Erythroblast (primary cell): Measurements from ENCODE around the gene TTC7B.

Experiments used
- DNase-seq, 2 experiments: peaks; one replicate each; lab custom pipeline; 2025; lab: John Stamatoyannopoulos, UW
- GATA1 ChIP-seq: IDR thresholded peaks from 2 replicates; pipeline ENCODE4 v1.6.1; 2011; ENCODE audit warnings: low read depth, mild to moderate bottlenecking, control low read depth, low read length, moderate library complexity
- POLR2A ChIP-seq: IDR thresholded peaks from 2 replicates; pipeline ENCODE4 v1.6.1; 2011; ENCODE audit warnings: mild to moderate bottlenecking, low read length

TTC7B gene

DNA sequence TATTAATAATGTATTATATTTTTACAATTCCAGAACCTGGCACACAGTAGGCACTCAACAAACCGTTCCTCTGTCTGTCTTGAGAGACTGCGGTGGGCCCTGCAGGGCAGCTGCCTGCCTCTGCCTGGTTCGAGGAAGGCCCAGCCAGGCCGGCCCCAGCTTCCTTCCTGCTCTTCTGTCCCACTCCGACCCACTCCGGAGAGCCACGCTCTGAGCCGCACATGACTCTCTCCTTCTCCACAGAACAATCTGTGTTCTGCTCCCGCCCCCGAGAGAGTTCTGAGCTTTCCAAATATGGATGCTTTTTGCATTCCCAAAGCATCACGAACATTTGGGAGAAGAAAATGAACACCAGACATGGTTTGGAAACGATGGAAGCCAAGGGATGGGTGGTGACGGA, 57.3 kb downstream of the TTC7B start:
- DNase-seq = peak; percentile 46 to 54
- no peak for TF ChIP-seq GATA1

DNA sequence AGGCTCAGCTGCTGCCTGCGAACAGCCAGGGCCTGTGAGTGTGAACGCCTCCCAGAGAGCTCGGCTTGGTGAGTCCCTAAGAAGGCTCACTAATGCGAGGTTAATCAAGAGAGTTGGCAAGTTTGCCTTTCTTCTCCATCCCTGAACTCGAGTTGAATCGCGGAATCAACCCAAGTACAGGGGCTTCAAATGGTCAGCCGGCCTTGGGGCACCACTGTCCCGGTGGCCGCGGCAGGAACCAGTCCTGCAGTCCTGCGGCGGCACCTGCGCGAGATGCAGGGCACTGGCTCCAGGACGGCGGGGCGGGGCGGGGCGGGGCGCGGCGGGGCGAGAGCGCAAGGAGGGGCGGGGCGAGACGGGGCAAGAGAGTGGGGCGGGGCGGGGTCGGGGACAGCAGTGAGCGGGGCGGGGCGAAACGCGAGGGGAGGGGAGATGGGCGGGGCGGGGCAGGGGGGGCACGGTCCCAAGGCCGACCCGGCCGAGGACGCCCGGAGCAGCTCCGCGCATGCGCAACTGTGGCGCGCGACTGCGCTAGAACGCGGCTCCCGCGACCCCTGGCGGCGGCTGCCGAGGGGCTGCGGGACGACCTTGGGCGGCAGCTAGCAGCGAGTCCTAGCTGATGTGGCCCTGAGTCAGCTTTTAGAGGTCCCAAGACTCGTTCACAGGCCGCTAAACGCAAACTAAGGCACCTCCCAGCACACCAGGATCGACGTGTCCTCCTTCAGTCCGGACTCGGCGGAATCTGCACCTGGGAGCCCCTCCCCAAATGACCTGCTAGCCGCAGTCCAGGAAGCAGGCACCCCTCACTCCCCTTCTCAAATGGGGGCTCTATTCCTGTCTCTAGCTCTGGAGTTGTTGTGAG, 58.0 kb downstream of the TTC7B start:
- DNase-seq = peak; percentile 94 to 97
- TF ChIP-seq GATA1 (no peak), POLR2A (peak; percentile 68)

DNA sequence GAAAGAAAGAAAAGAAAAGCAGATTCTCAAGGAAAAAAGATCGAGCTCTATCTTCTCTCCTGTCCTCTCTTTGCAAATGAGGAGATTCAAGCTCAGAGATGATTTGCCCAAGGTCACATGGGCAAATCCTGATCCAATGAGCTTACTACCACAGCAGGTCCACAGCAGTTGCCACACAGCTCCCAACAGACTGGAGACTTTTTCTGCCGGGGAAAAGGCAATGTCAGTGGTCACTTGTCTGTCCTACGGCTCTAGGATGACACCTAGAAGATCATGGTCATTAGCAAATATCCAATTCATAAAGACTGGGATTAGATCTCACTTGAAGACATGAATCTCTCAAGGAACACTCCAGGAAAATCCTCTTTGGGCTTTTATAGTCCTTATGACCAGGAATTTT, 58.8 kb downstream of the TTC7B start:
- peak in 1 of 2 experiments; percentile 18 for DNase-seq
- no peak for TF ChIP-seq POLR2A
- no peak for TF ChIP-seq GATA1

DNA sequence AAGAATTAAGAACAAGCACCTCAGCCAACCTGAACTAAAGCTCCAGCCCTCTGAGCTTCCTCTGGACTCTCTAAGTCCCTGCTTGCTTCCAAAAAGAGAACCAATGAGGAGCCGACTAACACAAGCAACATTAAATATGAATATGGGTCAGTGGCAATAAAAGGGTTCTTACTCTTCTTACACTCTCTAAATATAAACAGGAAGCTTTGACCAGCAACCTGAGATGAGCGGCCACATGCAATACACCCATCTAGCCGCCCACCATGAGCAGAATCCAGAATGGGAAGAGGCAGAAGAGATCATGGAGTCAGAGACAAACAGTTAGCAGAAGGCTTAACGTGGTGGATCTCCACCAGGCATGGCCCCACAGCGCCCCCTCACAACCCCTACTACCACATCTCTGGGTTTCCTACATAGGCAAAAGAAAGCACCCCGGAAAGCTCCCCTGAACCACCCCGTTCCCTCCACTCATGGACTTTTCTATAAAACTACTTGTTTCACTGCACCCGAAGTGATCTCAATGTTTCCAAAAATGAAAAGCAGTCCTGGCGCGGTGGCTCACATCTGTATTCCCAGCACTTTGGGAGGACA, 59.4 kb downstream of the TTC7B start:
- TF ChIP-seq POLR2A (no peak), GATA1 (no peak)
- peak; percentile 24 to 26 for DNase-seq

DNA sequence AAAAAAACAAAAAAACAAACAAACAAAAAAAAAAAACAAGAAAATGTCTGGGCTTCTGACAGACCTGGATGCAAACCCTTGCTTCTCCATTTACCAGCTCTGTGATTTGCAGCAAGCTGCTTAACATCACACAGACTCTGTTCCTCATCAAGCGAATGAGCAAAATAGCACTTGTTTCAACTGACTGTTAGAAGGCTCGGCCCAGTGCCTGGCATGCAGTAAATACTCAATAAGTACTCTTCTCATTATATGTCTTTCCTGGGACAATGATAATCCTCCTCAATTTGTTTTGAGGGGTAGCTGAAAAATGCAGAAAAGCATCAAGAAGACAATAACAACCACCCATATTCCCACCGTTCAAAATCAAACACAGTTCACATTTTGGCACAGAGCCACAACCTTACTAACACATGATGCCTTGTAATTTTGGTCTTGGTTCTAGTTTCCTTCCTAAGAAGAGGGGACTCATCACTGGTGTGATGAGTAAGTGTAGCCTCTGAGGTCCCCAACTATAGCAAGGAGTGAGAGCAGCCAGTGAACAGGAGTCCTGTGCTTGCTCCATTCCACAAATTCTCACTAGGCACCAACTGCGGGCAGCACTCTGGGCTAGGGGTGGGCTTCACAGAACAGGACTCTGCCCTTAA, 60.4 kb downstream of the TTC7B start:
- TF ChIP-seq GATA1 = no peak
- TF ChIP-seq POLR2A = no peak
- DNase-seq = no peak

DNA sequence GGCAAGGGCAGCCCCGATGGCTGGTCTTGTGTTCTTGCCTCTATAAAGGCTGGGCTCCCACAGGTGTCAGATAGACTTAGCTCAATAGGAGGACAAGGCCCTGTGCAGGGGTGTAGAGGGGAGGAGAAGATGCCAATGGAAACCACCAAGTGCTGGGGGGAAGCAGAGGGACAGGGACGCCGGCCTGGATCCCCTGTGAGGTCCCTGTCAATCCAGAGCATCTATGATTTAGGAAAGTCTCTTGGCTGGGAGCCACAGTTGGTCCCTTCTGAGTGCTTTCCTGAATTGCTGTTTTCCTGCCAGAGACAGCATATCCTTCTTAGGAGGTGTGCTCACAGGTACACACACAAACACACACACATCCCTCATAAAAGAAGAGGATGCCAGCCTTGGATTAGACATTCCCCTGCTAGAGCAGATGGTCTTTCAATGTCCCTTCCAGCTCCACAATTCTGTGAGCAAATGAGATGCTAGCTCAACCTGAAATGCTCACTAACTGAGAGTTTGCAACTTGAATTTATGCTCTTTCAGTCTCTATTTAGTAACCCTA, 62.7 kb downstream of the TTC7B start:
- no peak for TF ChIP-seq POLR2A
- TF ChIP-seq GATA1 = no peak

DNA sequence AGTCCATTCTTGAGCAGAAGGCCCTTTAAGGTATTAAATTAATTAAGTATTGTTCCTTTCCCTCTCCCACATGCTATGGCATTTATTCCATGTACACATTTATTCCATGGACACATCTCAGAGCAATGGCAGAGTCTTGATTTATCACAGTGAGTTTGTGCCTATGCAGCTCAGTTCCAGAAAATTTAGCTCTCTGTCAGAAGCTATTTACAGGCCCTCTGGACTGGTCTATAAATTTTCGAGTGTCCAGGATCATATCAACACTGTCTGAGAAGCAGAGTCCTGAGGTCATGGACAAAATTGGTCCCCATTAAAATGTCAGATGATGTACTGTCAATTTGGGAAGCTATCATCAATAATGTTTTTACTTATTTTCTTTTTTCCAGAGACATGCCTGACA, 65.5 kb downstream of the TTC7B start:
- TF ChIP-seq POLR2A (no peak), GATA1 (no peak)
- no peak for DNase-seq

More for the DNA sequence above, 62.7 kb downstream of the TTC7B start:
- DNase-seq = no peak

DNA sequence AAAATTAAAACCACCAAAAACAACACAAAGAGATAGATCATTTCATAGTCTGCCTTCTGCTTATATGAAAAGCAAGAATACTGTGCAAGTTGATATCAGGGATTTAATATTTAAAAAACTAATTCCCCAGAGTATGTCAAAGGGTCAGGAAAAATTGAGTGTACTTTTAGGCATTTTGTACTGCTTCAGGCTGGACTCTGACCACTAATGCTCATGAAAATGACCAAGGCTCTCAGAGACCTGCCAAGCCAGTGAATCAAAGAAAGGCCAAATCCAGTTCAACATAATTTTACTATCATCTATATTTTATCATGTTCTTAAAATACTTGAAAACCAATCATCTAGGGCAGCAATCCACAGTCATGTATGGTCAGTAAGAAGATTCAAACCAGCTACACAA, 66.0 kb downstream of the TTC7B start:
- no peak for TF ChIP-seq POLR2A
- no peak for TF ChIP-seq GATA1
- no peak for DNase-seq

DNA sequence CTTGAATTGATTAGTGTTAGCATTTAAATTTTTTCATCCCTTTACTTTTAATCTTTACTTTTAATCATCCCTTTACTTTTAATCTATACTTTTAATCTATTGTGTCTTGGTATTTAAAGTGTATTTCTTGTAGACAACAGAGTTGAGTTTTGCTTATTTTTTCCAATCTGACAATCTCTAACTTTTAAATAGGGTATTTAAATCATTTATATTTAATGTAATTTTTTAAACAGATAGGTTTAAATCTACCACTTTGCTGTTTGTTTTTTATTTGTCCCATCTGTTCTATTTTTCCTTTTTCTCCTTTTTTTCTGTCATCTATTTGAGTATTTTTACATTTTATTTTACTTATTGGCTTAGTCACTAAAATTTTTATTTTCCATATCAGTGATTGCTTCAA, 68.3 kb downstream of the TTC7B start:
- DNase-seq = no peak
- TF ChIP-seq GATA1 = no peak
- TF ChIP-seq POLR2A = no peak

DNA sequence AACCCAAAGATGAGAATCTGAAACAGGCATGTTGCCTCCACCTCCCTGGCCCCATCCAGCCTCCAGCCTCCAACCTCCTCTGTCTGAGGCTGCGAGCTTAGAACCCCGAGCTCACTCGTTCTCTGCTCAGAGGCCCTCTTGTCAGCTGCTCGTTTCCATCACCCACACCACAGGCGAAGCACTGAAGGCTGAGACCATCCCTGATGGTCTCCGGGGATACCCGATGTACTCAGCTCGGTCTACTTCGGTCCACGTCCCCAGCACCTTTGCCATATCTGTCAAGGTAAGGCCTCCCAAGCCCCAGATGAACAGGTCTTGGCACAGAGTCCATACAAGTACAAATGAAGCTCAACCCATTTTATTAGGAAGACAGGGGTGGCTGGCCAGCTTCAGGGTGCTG, 72.4 kb downstream of the TTC7B start:
- TF ChIP-seq GATA1 = no peak
- no peak for DNase-seq

DNA sequence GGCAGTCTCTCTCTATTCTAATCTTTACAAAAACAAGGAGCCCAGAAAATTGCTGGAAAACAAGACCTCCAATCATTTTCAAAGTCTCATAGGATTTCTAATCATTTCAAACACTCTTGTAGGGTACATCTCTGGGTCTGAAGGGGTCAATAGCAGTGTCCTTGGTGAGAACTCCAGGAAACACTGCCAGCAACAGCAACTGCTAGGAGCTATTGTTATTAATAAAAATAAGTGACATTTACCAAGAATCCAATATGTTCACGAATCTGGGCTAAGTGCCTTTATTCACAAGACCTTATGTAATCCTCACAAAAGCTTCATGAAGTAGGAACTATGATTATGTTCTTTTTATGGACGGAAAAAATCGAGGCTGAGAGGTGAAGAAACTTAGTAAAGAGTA, 72.8 kb downstream of the TTC7B start:
- TF ChIP-seq POLR2A = no peak
- TF ChIP-seq GATA1 = no peak
- no peak for DNase-seq

DNA sequence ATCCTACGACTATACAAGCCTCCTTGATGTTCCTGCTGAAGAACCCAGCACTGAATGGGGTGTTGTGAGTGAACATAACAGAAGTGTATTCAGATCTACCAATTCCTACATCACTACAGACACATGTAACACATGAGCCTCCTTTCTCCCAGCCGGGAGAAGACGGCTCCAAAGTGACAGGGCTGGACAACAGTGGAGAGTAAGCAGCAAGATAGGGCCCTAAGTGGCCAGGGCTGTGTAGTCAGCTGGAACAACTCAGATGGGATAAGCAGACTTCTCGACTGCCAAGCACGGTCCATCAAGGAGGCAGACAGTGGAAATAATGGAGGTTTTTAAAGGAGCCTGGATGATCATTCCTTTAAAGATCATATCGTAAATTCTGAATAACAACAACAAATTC, 73.5 kb downstream of the TTC7B start:
- no peak for TF ChIP-seq GATA1
- no peak for TF ChIP-seq POLR2A
- no peak for DNase-seq

DNA sequence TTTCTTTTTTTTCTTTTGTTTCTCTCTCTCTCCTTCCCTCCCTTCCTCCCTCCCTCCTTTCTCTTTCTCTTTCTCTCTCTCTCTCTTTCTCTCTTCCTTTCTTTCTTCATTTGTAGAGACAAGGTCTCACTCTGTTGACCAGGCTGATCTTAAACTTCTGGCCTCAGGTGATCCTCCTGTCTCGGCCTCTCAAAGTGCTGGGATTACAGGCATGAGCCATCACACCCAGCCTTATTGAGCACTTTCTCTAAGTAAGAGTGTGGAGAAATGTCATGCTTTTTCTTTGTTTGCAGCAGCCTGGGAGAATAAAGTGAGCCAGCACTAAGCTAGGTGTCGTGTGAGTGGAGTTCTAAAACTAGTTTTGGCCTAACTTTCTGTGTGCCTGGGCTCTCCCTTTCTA, 74.0 kb downstream of the TTC7B start:
- TF ChIP-seq POLR2A (no peak), GATA1 (no peak)
- no peak for DNase-seq

DNA sequence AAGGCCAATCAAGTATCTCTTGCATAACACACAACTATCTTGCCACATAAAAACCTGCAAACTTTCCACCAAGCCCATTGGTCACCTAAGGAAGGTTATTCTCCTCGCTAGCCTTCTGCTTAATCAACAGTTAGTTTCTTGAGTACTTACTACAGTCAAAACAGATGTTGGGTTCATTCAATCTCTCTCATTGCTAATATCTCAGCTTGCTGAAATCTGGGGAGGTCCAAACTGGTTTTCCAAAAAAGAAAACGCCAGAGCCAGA, 74.6 kb downstream of the TTC7B start:
- no peak for TF ChIP-seq POLR2A
- no peak for TF ChIP-seq GATA1
- no peak for DNase-seq

DNA sequence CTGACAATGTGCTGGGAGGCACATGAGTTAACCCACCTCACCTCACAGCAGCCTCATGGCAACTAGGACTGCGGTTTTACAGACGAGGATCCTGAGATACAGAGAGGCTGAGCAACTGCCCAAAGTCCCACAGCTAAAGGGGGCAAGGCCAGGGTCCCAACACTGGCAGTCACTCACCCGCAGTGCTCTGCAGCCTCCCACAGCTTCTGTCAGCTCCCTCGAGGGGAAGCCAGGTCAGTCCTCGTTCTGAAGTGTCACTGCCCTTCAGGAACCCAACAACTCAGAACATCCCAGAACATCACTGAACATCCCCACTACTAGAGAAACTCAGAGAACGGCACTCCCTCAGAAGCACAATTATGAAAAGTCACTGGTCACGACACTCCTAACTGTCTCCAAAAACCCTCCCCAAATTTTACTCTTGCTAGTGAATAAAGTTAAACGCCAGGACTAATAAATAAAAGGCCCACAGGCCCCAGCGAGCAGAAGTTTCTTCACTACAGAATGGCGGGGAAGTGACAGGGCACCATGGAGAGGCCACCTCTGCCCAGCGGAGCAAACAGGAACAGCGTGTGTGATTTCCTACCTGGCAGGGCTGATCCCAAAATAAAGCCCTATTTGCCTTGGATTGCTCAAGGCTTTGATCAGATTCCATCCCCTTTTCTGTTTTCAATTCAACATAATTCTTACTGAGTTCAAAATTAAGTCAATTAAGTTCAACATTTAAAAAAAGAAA, 75.1 kb downstream of the TTC7B start:
- no peak for TF ChIP-seq POLR2A
- no peak for TF ChIP-seq GATA1
- no peak for DNase-seq
